ENCODE results near the gene NARF.
"Not testable (repeated sequence)": the region's sequence is repeated elsewhere in the genome, so short reads cannot be mapped to it uniquely, and the experiment has no call there.

Gene NARF

GRCh38 chr17:82503728-82504308 is 45.3 kb downstream of the NARF start:
- no peak for DNase-seq

GRCh38 chr17:82505296-82505695 is 46.8 kb downstream of the NARF start:
- no peak for DNase-seq

- not testable (repeated sequence) for DNase-seq
Measured at GRCh38 chr17:82506402-82506801, 47.9 kb downstream of the NARF start.

- DNase-seq = no peak
Measured at GRCh38 chr17:82507631-82508175, 49.2 kb downstream of the NARF start.

- DNase-seq = not testable (repeated sequence)
Measured at GRCh38 chr17:82511642-82512041, 53.1 kb downstream of the NARF start.

GRCh38 chr17:82513864-82514263 is 55.3 kb downstream of the NARF start:
- not testable (repeated sequence) for DNase-seq

GRCh38 chr17:82517230-82517865 is 58.8 kb downstream of the NARF start:
- no peak for DNase-seq

- peak; percentile 96 for DNase-seq
Measured at GRCh38 chr17:82518826-82519810, 60.6 kb downstream of the NARF start, which contains the start of gene FOXK2. FOXK2 (plus strand) TSS chr17:82519732; CDS start chr17:82519889, 157 bp downstream.

- peak; percentile 22 for DNase-seq
Measured at GRCh38 chr17:82519971-82520903, 61.7 kb downstream of the NARF start.

GRCh38 chr17:82524540-82524939 is 66.0 kb downstream of the NARF start:
- no peak for DNase-seq

GRCh38 chr17:82525712-82526111 is 67.2 kb downstream of the NARF start:
- DNase-seq = no peak

- no peak for DNase-seq
Measured at GRCh38 chr17:82527898-82528297, 69.4 kb downstream of the NARF start.

GRCh38 chr17:82528484-82529265 is 70.1 kb downstream of the NARF start:
- peak; percentile 62 for DNase-seq

GRCh38 chr17:82529914-82530300 is 71.4 kb downstream of the NARF start:
- DNase-seq = no peak

- DNase-seq = peak; percentile 15
Measured at GRCh38 chr17:82531431-82531881, 72.9 kb downstream of the NARF start.

- no peak for DNase-seq
Measured at GRCh38 chr17:82534401-82534812, 75.9 kb downstream of the NARF start.

- DNase-seq = peak; percentile 37
Measured at GRCh38 chr17:82536512-82537201, 78.1 kb downstream of the NARF start.

GRCh38 chr17:82537228-82537627 is 78.7 kb downstream of the NARF start:
- not testable (repeated sequence) for DNase-seq

GRCh38 chr17:82539076-82539475 is 80.5 kb downstream of the NARF start:
- not testable (repeated sequence) for DNase-seq
